Endothelial cell (in vitro differentiated cells): Measurements from ENCODE around the gene MND1. TPM values are rescaled to one million over a fixed set of nuclear protein-coding genes. Genes with fewer than 3 reads are reported as not detected.
"Not testable (repeated sequence)": the region's sequence is repeated elsewhere in the genome, so short reads cannot be mapped to it uniquely, and the experiment has no call there.

Source experiments
- DNase-seq: peaks from one replicate; pipeline ENCODE4 v3.0.0; 2021; ENCODE audit warnings: low spot score
- H3K27ac Mint-ChIP-seq: one replicate; pipeline ENCODE4 v1.8.0; 2021; ENCODE audit warnings: mixed read lengths, inconsistent platforms; ENCODE audit not compliant: unreplicated experiment
- H3K27me3 Mint-ChIP-seq: one replicate; pipeline ENCODE4 v1.8.0; 2021; ENCODE audit warnings: mild to moderate bottlenecking, moderate library complexity, mixed read lengths, inconsistent platforms; ENCODE audit not compliant: unreplicated experiment
- H3K36me3 Mint-ChIP-seq: one replicate; pipeline ENCODE4 v1.8.0; 2021; ENCODE audit warnings: mild to moderate bottlenecking, low read depth, mixed read lengths, inconsistent platforms; ENCODE audit not compliant: unreplicated experiment
- H3K4me1 Mint-ChIP-seq: one replicate; pipeline ENCODE4 v1.8.0; 2021; ENCODE audit warnings: mild to moderate bottlenecking, mixed read lengths, inconsistent platforms; ENCODE audit not compliant: unreplicated experiment
- H3K4me3 Mint-ChIP-seq: one replicate; pipeline ENCODE4 v1.8.0; 2021; ENCODE audit warnings: mild to moderate bottlenecking, mixed read lengths, inconsistent platforms; ENCODE audit not compliant: unreplicated experiment
- H3K9me3 Mint-ChIP-seq: one replicate; pipeline ENCODE4 v1.8.0; 2021; ENCODE audit warnings: mixed read lengths, inconsistent platforms; ENCODE audit not compliant: unreplicated experiment
- total RNA-seq: library from RNA; stranded (reverse); fragmentation: NEBNext Ultra II Directional; extraction: Animal tissue kit (Norgen Biotek cat#: 25700); gene quantifications from one replicate; pipeline ENCODE4 v1.2.1, GENCODE V29; 2021; ENCODE audit not compliant: unreplicated experiment
- TF ChIP-seq, protein P1 (sequence below): fragments of 200-600 bp; sonication (generic); IDR thresholded peaks from one replicate; pipeline ENCODE4 v1.5.0; 2021; ENCODE audit warnings: antibody characterized with exemption; ENCODE audit not compliant: unreplicated experiment

Gene MND1
- total RNA-seq, 1 donor from 2014 or later: 5.5 TPM

DNA sequence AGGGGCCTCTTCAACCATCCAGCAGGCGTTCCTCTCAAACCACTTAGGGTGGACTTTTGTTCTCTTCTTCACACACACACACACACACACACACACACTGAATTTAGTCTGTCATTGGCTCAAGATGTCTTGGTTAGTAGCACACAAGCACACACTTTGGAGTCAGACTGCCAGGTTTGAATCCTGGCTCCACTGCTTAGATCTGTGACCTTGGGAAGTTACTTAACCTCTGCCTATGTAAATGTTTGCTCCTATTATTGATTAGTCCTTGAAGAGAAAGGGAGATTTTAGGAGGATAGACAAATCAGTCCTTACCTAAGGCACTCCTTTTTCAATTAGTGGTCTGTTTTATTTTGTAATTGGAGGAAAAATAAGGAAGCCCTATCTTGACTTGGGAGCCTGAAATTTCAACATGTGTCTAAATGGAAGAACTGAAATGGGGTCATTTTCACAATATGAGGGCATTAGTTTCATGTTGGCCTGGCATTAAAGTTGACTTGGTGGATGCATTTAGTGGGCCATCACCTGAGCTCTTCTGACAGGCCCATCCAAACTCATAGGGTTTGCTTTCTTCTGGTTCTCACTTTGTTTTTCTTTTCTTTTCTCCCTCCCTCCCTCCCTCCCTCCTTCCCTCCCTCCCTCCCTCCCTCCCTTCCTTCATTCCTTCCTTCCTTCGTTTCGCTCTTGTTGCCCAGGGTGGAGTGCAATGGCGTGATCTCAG, 108.3 kb downstream of the MND1 start:
- TF ChIP-seq, protein P1, sequence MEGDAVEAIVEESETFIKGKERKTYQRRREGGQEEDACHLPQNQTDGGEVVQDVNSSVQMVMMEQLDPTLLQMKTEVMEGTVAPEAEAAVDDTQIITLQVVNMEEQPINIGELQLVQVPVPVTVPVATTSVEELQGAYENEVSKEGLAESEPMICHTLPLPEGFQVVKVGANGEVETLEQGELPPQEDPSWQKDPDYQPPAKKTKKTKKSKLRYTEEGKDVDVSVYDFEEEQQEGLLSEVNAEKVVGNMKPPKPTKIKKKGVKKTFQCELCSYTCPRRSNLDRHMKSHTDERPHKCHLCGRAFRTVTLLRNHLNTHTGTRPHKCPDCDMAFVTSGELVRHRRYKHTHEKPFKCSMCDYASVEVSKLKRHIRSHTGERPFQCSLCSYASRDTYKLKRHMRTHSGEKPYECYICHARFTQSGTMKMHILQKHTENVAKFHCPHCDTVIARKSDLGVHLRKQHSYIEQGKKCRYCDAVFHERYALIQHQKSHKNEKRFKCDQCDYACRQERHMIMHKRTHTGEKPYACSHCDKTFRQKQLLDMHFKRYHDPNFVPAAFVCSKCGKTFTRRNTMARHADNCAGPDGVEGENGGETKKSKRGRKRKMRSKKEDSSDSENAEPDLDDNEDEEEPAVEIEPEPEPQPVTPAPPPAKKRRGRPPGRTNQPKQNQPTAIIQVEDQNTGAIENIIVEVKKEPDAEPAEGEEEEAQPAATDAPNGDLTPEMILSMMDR: no peak
- peaks cover 9% of the 10 kb centered on the region for H3K4me1 Mint-ChIP-seq
- DNase-seq: no peak
- H3K27ac Mint-ChIP-seq: no peak overlapping the region
- no peaks in the 10 kb centered on the region for H3K36me3 Mint-ChIP-seq
- H3K27me3 Mint-ChIP-seq: peaks cover under 1% of the 10 kb centered on the region
- no peaks in the 10 kb centered on the region for H3K9me3 Mint-ChIP-seq
- H3K4me3 Mint-ChIP-seq: no peak overlapping the region

DNA sequence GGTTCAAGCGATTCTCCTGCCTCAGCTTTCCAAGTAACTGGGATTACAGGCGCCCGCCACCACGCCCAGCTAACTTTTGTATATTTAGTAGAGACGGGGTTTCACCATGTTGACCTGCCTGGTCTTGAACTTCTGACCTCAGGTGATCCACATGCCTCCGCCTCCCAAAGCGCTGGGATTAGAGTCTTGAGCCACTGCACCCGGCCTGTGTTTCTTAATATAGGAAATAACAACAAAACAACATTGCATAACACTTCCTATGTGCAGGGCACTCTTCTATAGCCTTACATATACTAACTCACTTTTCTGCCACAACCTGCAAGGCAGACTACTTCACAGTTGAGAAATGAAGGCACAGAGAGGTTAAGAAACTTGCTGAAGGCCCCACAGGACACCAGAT, 108.9 kb downstream of the MND1 start:
- peaks cover 9% of the 10 kb centered on the region for H3K4me1 Mint-ChIP-seq
- TF ChIP-seq, protein P1: no peak
- H3K36me3 Mint-ChIP-seq: no peaks in the 10 kb centered on the region
- no peak overlapping the region for H3K4me3 Mint-ChIP-seq
- peaks cover 1% of the 10 kb centered on the region for H3K27me3 Mint-ChIP-seq
- no peak for DNase-seq
- no peak overlapping the region for H3K27ac Mint-ChIP-seq
- no peaks in the 10 kb centered on the region for H3K9me3 Mint-ChIP-seq

DNA sequence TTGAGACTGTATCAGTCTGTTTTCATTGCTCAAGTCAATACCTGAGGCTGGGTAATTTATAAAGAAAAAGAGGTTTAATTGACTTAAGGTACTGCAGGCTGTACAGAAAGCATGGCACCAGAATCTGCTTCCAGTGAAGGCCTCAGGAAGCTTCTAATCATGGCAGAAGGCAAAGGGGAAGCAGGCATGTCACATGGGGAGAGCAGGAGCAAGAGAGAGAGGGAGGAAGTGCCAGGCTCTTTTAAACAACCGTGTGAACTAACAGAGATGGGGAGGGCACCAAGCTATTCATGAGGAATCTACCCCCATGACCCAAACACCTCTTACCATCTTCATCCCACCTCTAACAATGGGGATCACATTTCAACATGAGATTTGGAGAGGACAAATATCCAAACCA, 114.5 kb downstream of the MND1 start:
- Mint-ChIP-seq H3K9me3 (no peaks in the 10 kb centered on the region), H3K27ac (no peak overlapping the region), H3K27me3 (peaks cover 1% of the 10 kb centered on the region), H3K36me3 (no peaks in the 10 kb centered on the region), H3K4me3 (no peak overlapping the region), H3K4me1 (peaks cover 4% of the 10 kb centered on the region)
- TF ChIP-seq, protein P1: no peak
- DNase-seq: no peak

DNA sequence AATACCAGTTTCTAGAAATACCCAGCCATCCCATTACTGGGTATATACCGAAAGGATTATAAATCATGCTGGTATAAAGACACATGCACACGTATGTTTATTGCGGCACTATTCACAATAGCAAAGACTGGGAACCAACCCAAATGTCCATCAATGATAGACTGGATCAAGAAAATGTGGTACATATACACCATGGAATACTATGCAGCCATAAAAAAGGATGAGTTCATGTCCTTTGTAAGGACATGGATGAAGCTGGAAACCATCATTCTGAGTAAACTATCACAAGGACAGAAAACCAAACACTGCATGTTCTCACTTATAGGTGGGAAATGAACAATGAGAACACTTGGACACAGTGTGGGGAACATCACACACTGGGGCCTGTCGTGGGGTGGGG, 117.1 kb downstream of the MND1 start:
- not testable (repeated sequence) for H3K27ac Mint-ChIP-seq

DNA sequence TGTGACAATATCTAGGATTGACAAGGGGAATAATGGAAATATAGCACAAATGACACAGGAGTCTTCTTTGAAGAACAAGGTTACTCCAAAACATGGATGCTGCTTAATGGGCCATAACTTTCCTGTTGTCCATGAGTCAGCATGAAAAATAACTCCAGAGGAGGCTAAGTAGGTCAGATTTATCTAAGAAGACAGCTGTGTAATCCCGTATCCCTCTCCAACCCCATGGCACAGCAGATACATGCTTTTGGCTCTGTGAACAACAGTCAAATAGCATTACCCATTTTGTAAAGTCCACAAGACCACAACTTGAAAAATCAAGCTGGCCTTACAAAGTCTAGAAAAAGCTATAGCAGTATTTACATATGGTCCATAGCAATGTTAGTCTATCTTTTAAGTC, 119.6 kb downstream of the MND1 start:
- Mint-ChIP-seq H3K9me3 (no peaks in the 10 kb centered on the region), H3K4me1 (peaks cover 30% of the 10 kb centered on the region), H3K36me3 (no peaks in the 10 kb centered on the region), H3K27ac (peak overlapping the region; percentile 36), H3K27me3 (peaks cover 13% of the 10 kb centered on the region), H3K4me3 (no peak overlapping the region)
- no peak for DNase-seq
- TF ChIP-seq, protein P1: no peak

More for the DNA sequence above, 117.1 kb downstream of the MND1 start:
- H3K9me3 Mint-ChIP-seq, DNase-seq, H3K27me3 Mint-ChIP-seq, H3K4me3 Mint-ChIP-seq, H3K36me3 Mint-ChIP-seq: not testable (repeated sequence)
- peaks cover 19% of the 10 kb centered on the region for H3K4me1 Mint-ChIP-seq

Other genes starting within 250 kb of the MND1 start
- gene TRIM2, start 140.2 kb upstream of the MND1 start, total RNA-seq: 15.4 TPM
- 29.8 TPM for gene TMEM131L, start 121.7 kb downstream of the MND1 start, total RNA-seq